ENCODE results near the gene NAIF1. TPM values are rescaled to one million over a fixed set of nuclear protein-coding genes. Genes with fewer than 3 reads are reported as not detected.
"Not testable (repeated sequence)": the region's sequence is repeated elsewhere in the genome, so short reads cannot be mapped to it uniquely, and the experiment has no call there.

The NAIF1 gene
- total RNA-seq, 2 donors from 2014 or later, result 10.8 to 11.6 TPM

- no peak for TF ChIP-seq CTCF (IDR thresholded peaks at IDR 0.05)
- no peaks in the 10 kb centered on the region for H3K27me3 ChIP-seq
- no peak overlapping the region for H3K4me3 ChIP-seq
- H3K9me3 ChIP-seq, result no peaks in the 10 kb centered on the region
- H3K4me1 ChIP-seq, result no peaks in the 10 kb centered on the region
- H3K9ac ChIP-seq (ENCODE audit: low read depth in 2 of 2, low read length in 2 of 2), result peak overlapping the region in 1 of 2 donors; percentile 15
- intact Hi-C loops (cut with DNase I), result no loop called here
- peak overlapping the region; percentile 25 for H3K27ac ChIP-seq
- H3K36me3 ChIP-seq, result no peaks in the 10 kb centered on the region
- peak; percentile 78 for DNase-seq
Observed at GRCh38 chr9:128051932-128052709, 15.0 kb downstream of the NAIF1 start.

GRCh38 chr9:128049843-128050242 lies 17.3 kb downstream of the NAIF1 start:
- Histone ChIP-seq H3K9ac (ENCODE audit: low read depth in 2 of 2, low read length in 2 of 2) (no peak overlapping the region), H3K9me3 (no peaks in the 10 kb centered on the region), H3K4me1 (no peaks in the 10 kb centered on the region), H3K36me3 (no peaks in the 10 kb centered on the region), H3K27me3 (no peaks in the 10 kb centered on the region), H3K4me3 (no peak overlapping the region), H3K27ac (no peak overlapping the region)
- no peak for TF ChIP-seq CTCF (IDR thresholded peaks at IDR 0.05)
- intact Hi-C loops (cut with DNase I), result loop anchor here (5.0 kb wide), 1 partner anchor 67 kb away; no protein-coding TSS in a partner anchor
- no peak for DNase-seq

- no peak for TF ChIP-seq CTCF (IDR thresholded peaks at IDR 0.05)
- Histone ChIP-seq H3K36me3 (no peaks in the 10 kb centered on the region), H3K9me3 (no peaks in the 10 kb centered on the region), H3K27me3 (no peaks in the 10 kb centered on the region), H3K4me3 (no peak overlapping the region), H3K9ac (ENCODE audit: low read depth in 2 of 2, low read length in 2 of 2) (no peak overlapping the region), H3K27ac (no peak overlapping the region), H3K4me1 (no peaks in the 10 kb centered on the region)
- no peak for DNase-seq
- intact Hi-C loops (cut with DNase I), result loop anchor here (5.0 kb wide), 1 partner anchor 69 kb away; no protein-coding TSS in a partner anchor
Observed at GRCh38 chr9:128048663-128049062, 18.5 kb downstream of the NAIF1 start.

- DNase-seq, result no peak
- Histone ChIP-seq H3K4me3 (no peak overlapping the region), H3K27me3 (no peaks in the 10 kb centered on the region), H3K9me3 (no peaks in the 10 kb centered on the region), H3K27ac (no peak overlapping the region), H3K4me1 (no peaks in the 10 kb centered on the region), H3K36me3 (no peaks in the 10 kb centered on the region), H3K9ac (ENCODE audit: low read depth in 2 of 2, low read length in 2 of 2) (no peak overlapping the region)
- intact Hi-C loops (cut with DNase I), result loop anchor here (5.0 kb wide), 1 partner anchor 70 kb away; no protein-coding TSS in a partner anchor
- TF ChIP-seq CTCF (IDR thresholded peaks at IDR 0.05), result no peak
Observed at GRCh38 chr9:128047231-128047630, 19.9 kb downstream of the NAIF1 start.

- TF ChIP-seq CTCF (IDR thresholded peaks at IDR 0.05), result no peak
- DNase-seq, result no peak
- Histone ChIP-seq H3K4me3 (no peak overlapping the region), H3K4me1 (no peaks in the 10 kb centered on the region), H3K27ac (no peak overlapping the region), H3K9me3 (no peaks in the 10 kb centered on the region), H3K36me3 (no peaks in the 10 kb centered on the region), H3K27me3 (no peaks in the 10 kb centered on the region), H3K9ac (ENCODE audit: low read depth in 2 of 2, low read length in 2 of 2) (no peak overlapping the region)
- intact Hi-C loops (cut with DNase I), result loop anchor here (5.0 kb wide), 1 partner anchor 71 kb away; no protein-coding TSS in a partner anchor
Observed at GRCh38 chr9:128045831-128046230, 21.3 kb downstream of the NAIF1 start.

GRCh38 chr9:128045409-128045808 lies 21.7 kb downstream of the NAIF1 start:
- DNase-seq, H3K36me3 ChIP-seq: not testable (repeated sequence)

More at GRCh38 chr9:128045409-128045808, 21.7 kb downstream of the NAIF1 start:
- not testable (repeated sequence) for H3K4me1 ChIP-seq; H3K9ac ChIP-seq (ENCODE audit: low read depth in 2 of 2, low read length in 2 of 2); H3K4me3 ChIP-seq; H3K27me3 ChIP-seq; H3K9me3 ChIP-seq; H3K27ac ChIP-seq
- intact Hi-C loops (cut with DNase I), result loop anchor here (5.0 kb wide), 1 partner anchor 72 kb away; no protein-coding TSS in a partner anchor
